Measurements from ENCODE around the gene FGFRL1. TPM values are rescaled to one million over a fixed set of nuclear protein-coding genes. Genes with fewer than 3 reads are reported as not detected.

FGFRL1 gene
- total RNA-seq, 2 donors from 2014 or later = 61.1 to 84.0 TPM

DNA sequence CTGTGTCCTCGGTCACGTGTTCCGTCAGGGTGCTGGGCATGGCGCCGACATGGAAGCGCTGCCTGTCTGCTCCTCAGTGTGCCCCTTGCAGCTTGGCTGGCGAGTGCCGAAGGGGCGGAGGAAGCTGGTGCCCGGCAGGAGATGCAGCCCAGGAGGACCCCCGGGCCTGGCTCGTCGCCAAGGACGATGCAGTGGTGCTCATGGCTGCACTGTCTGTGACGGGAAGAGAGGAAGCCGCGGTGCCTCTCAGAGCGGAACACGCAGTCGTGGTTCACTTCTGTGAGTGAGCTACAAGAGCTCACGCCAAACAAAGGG is 38.1 kb downstream of the FGFRL1 start:
- ATAC-seq (ENCODE audit: insufficient number of reproducible peaks, low FRiP score, low read depth) = no peak
- H3K4me1 ChIP-seq (ENCODE audit: control insufficient read depth in 1 of 2, low read depth in 2 of 2) = peaks cover 23 to 41% of the 10 kb centered on the region in 2 donors
- H3K27ac ChIP-seq = no peak overlapping the region
- TF ChIP-seq CTCF (IDR thresholded peaks at IDR 0.05) = no peak
- no peak for DNase-seq (ENCODE audit: low spot score)
- H3K27me3 ChIP-seq (replicated peaks; ENCODE audit: insufficient read depth) = no peaks in the 10 kb centered on the region
- H3K4me3 ChIP-seq = no peak overlapping the region
- H3K36me3 ChIP-seq = no peaks in the 10 kb centered on the region
- no peaks in the 10 kb centered on the region for H3K9me3 ChIP-seq

GRCh38 chr4:1050486-1051213 is 39.2 kb downstream of the FGFRL1 start:
- Histone ChIP-seq H3K36me3 (no peaks in the 10 kb centered on the region), H3K4me1 (ENCODE audit: control insufficient read depth in 1 of 2, low read depth in 2 of 2) (peaks cover 17 to 30% of the 10 kb centered on the region in 2 donors), H3K4me3 (no peak overlapping the region), H3K27ac (no peak overlapping the region), H3K9me3 (no peaks in the 10 kb centered on the region), H3K27me3 (replicated peaks; ENCODE audit: insufficient read depth) (no peaks in the 10 kb centered on the region)
- no peak for DNase-seq (ENCODE audit: low spot score)
- no peak for ATAC-seq (ENCODE audit: insufficient number of reproducible peaks, low FRiP score, low read depth)
- TF ChIP-seq CTCF (IDR thresholded peaks at IDR 0.05) = no peak

DNA sequence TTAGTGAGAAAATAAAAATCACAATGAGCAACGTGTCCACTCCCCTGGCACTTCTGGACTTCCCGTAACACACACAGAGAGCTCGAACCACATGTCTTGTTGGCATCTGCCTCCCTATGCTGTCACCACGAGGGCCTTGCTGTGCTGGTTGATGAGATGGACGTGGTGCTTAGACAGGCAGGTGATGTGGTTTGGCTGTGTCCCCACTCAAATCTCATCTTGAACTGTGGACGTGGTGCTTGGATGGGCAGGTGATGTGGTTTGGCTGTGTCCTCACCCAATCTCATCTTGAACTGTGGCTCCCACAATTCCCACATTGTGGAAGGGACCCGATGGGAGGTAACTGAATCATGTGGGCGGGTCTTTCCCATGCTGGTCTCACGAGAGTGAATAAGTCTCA is 40.0 kb downstream of the FGFRL1 start:
- no peak for TF ChIP-seq CTCF (IDR thresholded peaks at IDR 0.05)
- ATAC-seq (ENCODE audit: insufficient number of reproducible peaks, low FRiP score, low read depth) (no peak), DNase-seq (ENCODE audit: low spot score) (no peak)
- H3K4me3 ChIP-seq = no peak overlapping the region
- no peak overlapping the region for H3K27ac ChIP-seq
- no peaks in the 10 kb centered on the region for H3K27me3 ChIP-seq (replicated peaks; ENCODE audit: insufficient read depth)
- H3K9me3 ChIP-seq = no peaks in the 10 kb centered on the region
- no peaks in the 10 kb centered on the region for H3K36me3 ChIP-seq
- H3K4me1 ChIP-seq (ENCODE audit: control insufficient read depth in 1 of 2, low read depth in 2 of 2) = peaks cover 17 to 29% of the 10 kb centered on the region in 2 donors

GRCh38 chr4:1052231-1052671 is 40.8 kb downstream of the FGFRL1 start:
- H3K27ac ChIP-seq = no peak overlapping the region
- no peak for ATAC-seq (ENCODE audit: insufficient number of reproducible peaks, low FRiP score, low read depth)

More at GRCh38 chr4:1052231-1052671, 40.8 kb downstream of the FGFRL1 start:
- no peak for TF ChIP-seq CTCF (IDR thresholded peaks at IDR 0.05)
- H3K4me3 ChIP-seq = no peak overlapping the region
- peaks cover 12 to 24% of the 10 kb centered on the region in 2 donors for H3K4me1 ChIP-seq (ENCODE audit: control insufficient read depth in 1 of 2, low read depth in 2 of 2)
- no peaks in the 10 kb centered on the region for H3K27me3 ChIP-seq (replicated peaks; ENCODE audit: insufficient read depth)
- no peaks in the 10 kb centered on the region for H3K9me3 ChIP-seq
- DNase-seq (ENCODE audit: low spot score) = no peak
- no peaks in the 10 kb centered on the region for H3K36me3 ChIP-seq

Measured in thoracic aorta (tissue), 2 donors.